Femur (tissue), 1 donor: ENCODE measurements around the gene BICDL1.

ENCODE experiments used
- DNase-seq: peaks from one replicate; pipeline ENCODE4 v3.0.0-alpha.2; 2017

The BICDL1 gene

DNA sequence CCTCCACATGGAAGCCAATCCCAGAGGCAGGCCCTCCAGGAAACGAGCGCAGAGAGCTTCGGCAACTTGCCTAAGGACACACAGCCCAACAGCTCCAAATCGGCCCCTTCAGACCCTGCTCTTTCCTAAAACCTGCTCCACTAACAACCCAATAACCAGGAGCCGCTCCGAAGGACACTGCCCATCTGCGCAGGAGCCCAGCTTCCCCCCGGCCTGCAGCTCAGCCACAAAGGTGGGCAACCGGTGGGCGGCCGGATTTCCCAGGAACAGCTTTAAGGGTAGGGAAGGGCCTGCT is 114.0 kb downstream of the BICDL1 start:
- no peak for DNase-seq

DNA sequence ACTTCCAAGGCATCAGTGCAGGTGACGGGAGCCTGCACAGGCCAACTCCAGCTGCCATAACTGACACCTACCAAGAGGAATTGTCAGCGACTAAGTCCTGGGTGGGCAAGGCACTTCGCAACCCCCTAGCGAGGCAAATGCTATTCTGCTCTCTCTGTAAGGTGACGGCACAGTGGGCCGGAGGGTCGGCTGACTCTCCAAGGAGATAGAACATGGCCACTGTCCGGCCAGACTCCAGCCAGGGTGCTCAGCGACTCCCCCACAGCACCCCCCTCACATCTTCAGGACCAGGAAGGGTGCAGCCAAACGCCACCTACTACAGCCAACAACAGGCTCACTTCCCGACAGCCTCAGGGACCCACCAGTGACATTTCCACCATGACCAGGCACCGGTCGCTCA is 114.3 kb downstream of the BICDL1 start:
- DNase-seq, result no peak

DNA sequence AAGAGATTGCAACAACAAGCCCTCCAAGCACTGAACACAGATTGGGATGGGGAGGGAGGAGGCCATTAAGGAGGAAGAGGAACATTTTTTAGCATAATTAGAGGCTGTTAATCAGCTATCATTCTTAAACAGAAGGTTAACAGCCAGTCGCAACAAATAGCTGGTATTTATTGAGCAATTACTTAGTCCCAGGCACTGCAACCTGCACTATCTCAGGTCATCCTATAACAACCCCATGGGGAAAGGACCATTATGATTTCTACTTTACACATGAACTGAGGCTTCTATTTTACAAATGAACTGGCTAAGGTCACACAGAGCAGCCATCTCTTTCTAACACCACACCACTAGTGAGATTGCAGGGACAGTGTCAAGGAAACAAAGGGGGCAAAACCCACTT is 117.1 kb downstream of the BICDL1 start:
- no peak for DNase-seq

DNA sequence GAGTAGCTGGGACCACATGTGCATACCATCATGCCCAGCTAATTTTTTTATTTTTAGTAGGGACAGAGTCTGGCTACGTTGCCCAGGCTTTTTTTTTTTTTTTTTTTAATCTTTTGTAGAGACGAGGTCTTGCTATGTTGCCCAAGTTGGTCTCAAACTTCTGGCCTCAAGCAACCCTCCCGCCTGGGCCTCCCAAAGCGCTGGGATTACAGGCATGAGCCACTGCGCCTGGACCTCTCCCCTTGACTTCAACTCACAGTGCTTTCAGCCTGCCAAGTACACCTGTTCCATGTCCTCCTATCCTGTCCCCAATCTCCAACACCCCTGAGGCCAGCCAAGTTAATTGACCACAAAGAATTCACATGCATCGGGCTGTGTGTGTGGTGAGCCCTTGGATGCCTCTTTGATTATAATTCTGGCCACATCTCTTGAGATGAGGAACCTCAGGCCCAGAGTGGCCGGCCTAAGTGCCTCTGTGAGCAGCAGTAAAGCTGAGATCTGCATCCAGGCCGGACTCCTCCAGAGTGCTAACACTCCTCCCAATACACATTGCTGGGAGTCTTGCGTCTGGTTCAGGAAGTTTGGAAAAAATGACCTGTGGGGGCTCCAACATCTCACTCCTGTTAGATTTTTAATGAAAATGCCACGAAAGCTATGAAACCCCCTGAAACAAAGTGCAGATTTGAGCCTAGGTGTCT is 120.7 kb downstream of the BICDL1 start:
- DNase-seq, result no peak

- peak; percentile 66 for DNase-seq
These were observed 121.8 kb downstream of the BICDL1 start for GRCh38 chr12:120110550-120111501.

DNA sequence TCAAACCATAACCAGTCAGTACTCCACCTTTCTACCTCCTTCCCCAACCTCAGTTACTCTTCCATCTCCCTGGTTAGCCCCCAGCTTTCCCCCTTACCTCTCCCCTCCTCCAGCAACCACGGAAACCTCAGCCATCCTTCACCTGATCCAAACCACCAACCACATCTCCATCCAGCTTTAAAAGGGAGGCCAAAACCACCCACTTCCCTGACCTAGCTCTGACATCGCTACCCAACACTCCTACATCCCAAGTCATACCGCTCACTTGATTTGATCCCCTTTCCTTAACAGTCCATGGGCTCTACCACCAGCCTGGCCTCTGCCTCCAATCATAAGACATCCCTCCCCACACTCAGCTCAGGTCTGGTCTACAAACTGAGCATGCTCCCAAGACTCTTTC is 126.0 kb downstream of the BICDL1 start:
- no peak for DNase-seq

DNA sequence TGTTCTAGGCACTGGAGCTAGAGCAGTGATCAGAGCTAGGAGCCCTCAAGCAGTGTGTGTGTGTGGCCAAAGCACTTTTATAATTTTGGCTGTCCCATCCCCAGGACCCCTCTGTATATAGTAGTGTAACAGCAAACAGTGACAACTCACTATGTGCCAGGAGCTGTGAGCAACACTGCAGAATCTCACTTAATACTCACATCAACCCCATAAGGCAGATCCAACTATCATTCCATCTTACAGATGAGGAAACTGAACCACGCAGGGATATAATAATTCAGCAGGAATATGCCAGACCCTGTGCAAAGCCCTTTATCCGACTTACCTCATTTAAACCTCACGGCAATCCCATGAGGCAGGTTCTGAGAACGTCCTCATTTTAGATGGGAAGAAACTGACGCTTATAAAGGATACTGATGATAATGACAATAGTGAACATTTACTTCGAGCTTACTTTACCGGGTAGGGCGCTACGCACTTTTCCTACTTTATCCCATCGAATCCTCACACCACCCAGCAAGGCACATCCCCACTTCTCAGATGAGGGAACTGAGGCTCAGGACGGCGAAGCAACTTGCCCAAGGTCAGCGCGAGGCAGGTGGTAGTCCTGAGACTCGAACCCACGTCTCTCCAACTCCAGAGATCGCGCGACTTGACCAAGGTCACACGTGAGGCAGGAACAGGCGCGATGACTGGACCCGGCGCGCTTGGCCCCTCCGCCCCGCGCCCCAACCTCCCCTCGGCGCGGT is 126.8 kb downstream of the BICDL1 start:
- DNase-seq, result peak; percentile 57

DNA sequence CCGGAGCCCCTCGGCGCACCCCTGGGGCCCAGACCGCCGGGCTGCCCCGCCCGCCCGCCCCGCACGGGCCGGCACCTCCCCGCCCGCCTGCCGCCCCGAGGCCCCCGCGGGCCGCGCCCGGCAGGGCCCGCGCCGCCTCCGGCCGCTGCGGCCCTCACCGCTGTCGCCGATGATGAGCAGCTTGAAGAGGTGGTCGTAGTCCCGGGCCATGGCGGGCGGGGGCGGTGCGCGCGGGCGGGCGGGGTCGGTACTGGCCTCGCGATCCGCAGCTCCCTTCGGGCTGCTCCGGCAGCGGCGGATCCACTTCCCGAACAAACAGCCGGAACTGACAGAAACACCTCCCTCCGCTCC is 127.4 kb downstream of the BICDL1 start, which contains the start of gene RAB35:
Gene RAB35, minus strand, starts transcription at position 313 of the 351 bp plus-strand sequence. Its CDS starts 103 bp downstream, at position 210.
- no peak for DNase-seq

- DNase-seq, result peak; percentile 97
These were observed 128.0 kb downstream of the BICDL1 start for GRCh38 chr12:120116792-120117651.

- no peak for DNase-seq
These were observed 128.9 kb downstream of the BICDL1 start for GRCh38 chr12:120117961-120118320.

DNA sequence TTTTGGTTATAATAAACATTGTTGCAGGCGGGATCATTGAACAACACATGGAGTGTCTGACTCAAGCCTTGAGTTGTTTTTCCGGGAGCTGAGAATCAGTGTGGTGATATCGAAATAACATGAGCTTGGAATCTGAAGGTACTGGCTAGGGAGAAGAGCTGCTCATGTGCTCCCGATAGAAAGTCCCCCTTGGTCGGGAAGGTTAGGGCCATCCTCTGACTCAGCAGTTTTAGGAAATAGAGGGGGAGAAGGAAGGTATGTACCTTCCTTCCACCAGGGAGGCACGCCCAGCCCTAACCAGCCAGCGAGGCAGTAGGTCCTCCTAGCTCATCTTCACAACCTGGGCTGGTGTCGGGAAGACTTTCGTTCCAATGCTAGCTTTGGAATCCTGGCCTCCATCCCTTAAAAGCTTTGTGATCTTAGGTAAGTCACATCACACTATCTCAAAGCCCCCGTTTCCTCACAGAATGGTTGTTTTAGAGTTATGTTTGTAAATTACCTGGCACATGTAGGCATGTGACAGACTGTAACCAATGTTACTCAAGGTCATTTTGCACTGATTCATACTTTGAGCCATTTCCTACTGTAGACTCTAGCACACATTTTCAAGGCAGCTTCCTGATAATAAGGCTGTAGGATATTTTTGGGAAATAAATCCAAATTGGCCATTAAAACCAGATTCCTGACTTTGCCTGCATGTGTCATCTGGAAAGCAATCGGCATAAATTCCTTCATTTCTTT is 129.5 kb downstream of the BICDL1 start:
- DNase-seq, result no peak

- no peak for DNase-seq
These were observed 130.4 kb downstream of the BICDL1 start for GRCh38 chr12:120119271-120119973.

- no peak for DNase-seq
These were observed 132.3 kb downstream of the BICDL1 start for GRCh38 chr12:120121343-120121742.

GRCh38 chr12:120121766-120122293 is 132.8 kb downstream of the BICDL1 start:
- no peak for DNase-seq

- DNase-seq, result no peak
These were observed 136.0 kb downstream of the BICDL1 start for GRCh38 chr12:120125029-120125428.

GRCh38 chr12:120125792-120126634 is 137.0 kb downstream of the BICDL1 start:
- no peak for DNase-seq

DNA sequence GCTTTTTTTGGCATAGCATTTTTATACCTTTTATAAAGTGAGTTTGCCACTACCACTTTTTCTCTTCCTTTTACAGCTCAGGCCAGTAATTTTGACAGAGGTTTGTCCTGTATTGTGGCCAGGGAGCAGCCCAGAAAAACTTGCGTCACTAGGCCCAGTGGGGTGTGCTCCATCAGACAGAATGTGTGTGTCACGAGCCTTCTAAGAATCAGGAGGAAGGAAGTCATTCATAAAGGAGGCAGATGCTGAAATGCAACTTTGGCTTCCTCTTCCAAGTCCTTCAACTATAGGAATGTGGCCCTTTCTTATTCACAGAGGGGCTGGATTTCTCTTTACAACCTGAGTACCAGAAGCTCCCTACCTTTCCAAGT is 137.6 kb downstream of the BICDL1 start:
- peak; percentile 44 for DNase-seq

DNA sequence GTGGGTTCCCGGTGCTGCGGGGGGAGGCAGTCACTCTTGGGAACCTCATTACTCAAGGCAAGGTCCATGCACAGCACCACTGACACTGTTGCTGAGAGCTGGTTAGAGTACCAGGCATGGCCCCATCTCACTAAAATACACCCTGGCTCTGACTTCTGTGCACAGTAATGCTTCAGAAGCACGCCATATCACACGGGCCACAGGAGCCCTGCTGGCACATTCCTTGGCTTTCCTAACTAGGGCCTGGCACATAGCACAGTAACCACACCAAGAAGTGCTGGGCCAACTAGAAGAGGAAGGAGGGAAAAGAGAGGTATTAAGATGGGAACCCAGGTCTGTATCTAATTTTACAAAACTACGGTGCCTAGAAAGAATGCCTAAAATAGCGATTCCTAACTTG is 141.0 kb downstream of the BICDL1 start:
- DNase-seq, result no peak

DNA sequence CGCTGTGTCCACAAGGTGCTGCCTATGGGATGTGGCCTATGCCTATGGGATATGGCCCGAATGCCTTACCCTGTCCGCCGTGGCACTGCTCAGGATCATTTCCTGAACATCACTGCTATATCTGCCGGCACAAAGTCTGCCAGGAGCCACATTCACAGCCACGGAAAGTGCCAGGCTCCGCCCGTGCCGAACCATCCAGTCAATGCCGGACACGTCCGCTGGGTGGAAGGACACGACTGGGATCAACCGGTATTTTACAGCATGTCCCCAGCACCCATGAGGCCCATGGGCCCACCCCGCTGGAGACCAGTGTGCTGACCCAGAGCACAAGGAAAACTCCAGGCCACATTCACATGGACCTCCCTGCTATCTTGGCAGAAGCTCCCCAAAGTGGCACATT is 142.1 kb downstream of the BICDL1 start:
- DNase-seq, result no peak
